HG02973 (cell line): Measurements from ENCODE around the gene CAMKMT.

Source experiments
- ATAC-seq: cut with Tn5 transposase; IDR thresholded peaks from one replicate; pipeline ENCODE4 v1.9.1; 2021; ENCODE audit warnings: moderate library complexity; ENCODE audit not compliant: unreplicated experiment

Gene CAMKMT

GRCh38 chr2:44817673-44818335 is 456.1 kb downstream of the CAMKMT start:
- no peak for ATAC-seq

DNA sequence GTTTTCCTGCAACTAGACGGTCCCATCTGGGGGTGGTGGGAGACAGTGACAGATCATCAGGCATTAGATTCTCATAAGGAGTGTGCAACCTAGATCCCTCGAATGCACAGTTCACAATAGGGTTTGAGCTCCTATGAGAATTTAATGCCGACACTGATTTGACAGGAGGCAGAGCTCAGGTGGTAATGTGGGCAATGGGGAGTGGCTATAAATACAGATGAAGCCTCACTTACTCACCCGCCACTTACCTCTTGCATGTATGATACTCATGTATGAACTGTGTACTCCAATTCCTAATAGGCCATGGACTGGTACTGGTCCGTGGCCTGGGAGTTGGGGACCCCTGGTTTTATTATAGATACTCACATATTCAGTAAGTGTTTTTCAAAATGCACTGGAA is 457.3 kb downstream of the CAMKMT start:
- ATAC-seq: no peak

DNA sequence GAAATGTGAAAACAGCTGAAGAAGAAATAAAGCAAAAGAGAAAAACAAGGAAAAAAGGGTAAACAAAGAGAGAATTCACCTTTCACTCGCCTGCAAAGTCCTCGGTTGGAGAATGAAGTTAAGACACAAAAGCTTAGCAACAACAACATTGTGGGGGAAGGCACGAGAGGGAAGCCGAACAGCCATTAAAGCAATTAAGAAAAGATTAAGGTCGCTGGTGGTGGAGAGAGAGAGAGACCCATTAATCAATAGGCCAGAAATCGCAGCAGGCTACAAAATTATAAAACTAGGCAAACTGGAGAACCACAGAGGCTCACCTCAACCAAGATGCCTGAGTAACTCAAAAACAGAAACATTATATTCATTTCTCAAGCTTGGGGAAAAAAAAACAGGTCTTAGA is 459.8 kb downstream of the CAMKMT start:
- ATAC-seq: no peak

DNA sequence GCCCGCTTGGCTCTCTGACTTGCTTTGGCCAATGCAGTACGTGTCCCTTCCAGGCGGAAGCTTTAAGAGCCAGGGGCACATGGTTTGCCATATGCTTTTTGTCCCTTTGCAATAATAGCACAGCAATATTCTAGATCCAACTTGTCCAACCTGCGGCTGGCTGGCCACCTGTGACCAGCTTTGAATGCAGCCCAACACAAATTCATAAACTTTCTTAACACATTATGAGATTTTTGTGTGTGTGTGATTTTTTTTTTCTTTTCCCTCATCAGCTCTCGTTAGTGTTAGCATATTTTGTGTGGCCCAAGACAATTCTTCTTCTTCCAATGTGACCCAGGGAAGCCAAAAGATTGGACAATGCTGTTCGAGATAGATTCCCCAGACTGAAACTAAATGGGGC is 460.4 kb downstream of the CAMKMT start:
- ATAC-seq: no peak
